HEK293 (cell line): ENCODE data around the gene ARHGAP23.

Source experiments
- CTCF ChIA-PET: fragments of 350-600 bp; formaldehyde crosslinking; extraction: SDS; loops from one replicate; lab custom pipeline; 2021; ENCODE audit warnings: antibody characterized with exemption; lab: Yijun Ruan, JAX
- POLR2A ChIA-PET: fragments of 300-600 bp; formaldehyde crosslinking; extraction: SDS; loops from one replicate; lab custom pipeline; 2020; ENCODE audit warnings: antibody characterized with exemption, inconsistent platforms; lab: Yijun Ruan, JAX
- H3K27ac ChIP-seq: fragments of 200-500 bp; sonication (Bioruptor generic); 2 replicates; pipeline ENCODE4 v1.5.1; 2014; ENCODE audit warnings: low read depth, low read length, control low read depth, inconsistent platforms; ENCODE audit errors: extremely low read depth
- H3K36me3 ChIP-seq, 2 experiments: fragments of 200-500 bp in 1 of 2; sonication (Bioruptor generic) in 1 of 2; 1 replicate in 1 of 2; 2 replicates in 1 of 2; pipeline ENCODE4 v1.5.1; 2014 to 2017; ENCODE audit warnings: inconsistent platforms in 2 of 2, low read length in 2 of 2; ENCODE audit not compliant: control insufficient read depth in 2 of 2, insufficient read depth in 1 of 2
- H3K4me1 ChIP-seq: fragments of 200-500 bp; sonication (Bioruptor generic); 2 replicates; pipeline ENCODE4 v1.5.1; 2014; ENCODE audit warnings: mild to moderate bottlenecking, low read length, inconsistent platforms; ENCODE audit not compliant: control insufficient read depth, insufficient read depth
- H3K4me3 ChIP-seq: 2 replicates; pipeline ENCODE4 v1.5.1; 2011; ENCODE audit warnings: low read depth, mild to moderate bottlenecking, control low read depth, low read length, moderate library complexity
- H3K9me3 ChIP-seq: fragments of 200-500 bp; sonication (Bioruptor generic); 2 replicates; pipeline ENCODE4 v1.5.1; 2014; ENCODE audit warnings: low read depth, low read length, inconsistent platforms; ENCODE audit not compliant: control insufficient read depth, insufficient read depth
- KLF10 ChIP-seq: fragments of 450-650 bp; IDR thresholded peaks from 2 replicates; pipeline ENCODE4 v1.5.1; 2018; ENCODE audit warnings: missing biosample characterization, mild to moderate bottlenecking, missing genetic modification characterization
- PRDM4 ChIP-seq: fragments of 450-650 bp; formaldehyde crosslinking; IDR thresholded peaks from 2 replicates; pipeline ENCODE4 v1.5.1; 2017; ENCODE audit warnings: missing biosample characterization, missing genetic modification characterization
- SP2 ChIP-seq: fragments of 450-650 bp; formaldehyde crosslinking; IDR thresholded peaks from 2 replicates; pipeline ENCODE4 v1.5.1; 2016; ENCODE audit warnings: missing biosample characterization, missing genetic modification characterization
- WT1 ChIP-seq: fragments of 450-650 bp; formaldehyde crosslinking; IDR thresholded peaks from 2 replicates; pipeline ENCODE4 v1.5.1; 2016; ENCODE audit warnings: missing biosample characterization, missing genetic modification characterization
- YY2 ChIP-seq: fragments of 450-650 bp; formaldehyde crosslinking; IDR thresholded peaks from 2 replicates; pipeline ENCODE4 v1.5.1; 2016; ENCODE audit warnings: missing biosample characterization, missing genetic modification characterization
- ZNF114 ChIP-seq: fragments of 450-650 bp; formaldehyde crosslinking; IDR thresholded peaks from 2 replicates; pipeline ENCODE4 v1.5.0; 2017; ENCODE audit warnings: missing biosample characterization, missing genetic modification characterization
- ZNF302 ChIP-seq: fragments of 450-650 bp; formaldehyde crosslinking; IDR thresholded peaks from 2 replicates; pipeline ENCODE4 v1.5.1; 2016; ENCODE audit warnings: missing biosample characterization, missing genetic modification characterization, low read depth
- ZNF324 ChIP-seq: fragments of 450-650 bp; formaldehyde crosslinking; IDR thresholded peaks from 2 replicates; pipeline ENCODE4 v1.5.1; 2016; ENCODE audit warnings: missing biosample characterization, missing genetic modification characterization
- ZNF501 ChIP-seq: fragments of 450-650 bp; formaldehyde crosslinking; IDR thresholded peaks from 2 replicates; pipeline ENCODE4 v1.5.1; 2016; ENCODE audit warnings: missing biosample characterization, missing genetic modification characterization
- ZNF521 ChIP-seq: fragments of 450-650 bp; formaldehyde crosslinking; IDR thresholded peaks from 2 replicates; pipeline ENCODE4 v1.5.1; 2017; ENCODE audit warnings: missing biosample characterization, mild to moderate bottlenecking, missing genetic modification characterization
- ZNF585B ChIP-seq: fragments of 450-650 bp; formaldehyde crosslinking; IDR thresholded peaks from 2 replicates; pipeline ENCODE4 v1.5.1; 2016; ENCODE audit warnings: missing biosample characterization, missing genetic modification characterization
- ZNF600 ChIP-seq: fragments of 450-650 bp; formaldehyde crosslinking; IDR thresholded peaks from 2 replicates; pipeline ENCODE4 v1.5.1; 2016; ENCODE audit warnings: missing biosample characterization, missing genetic modification characterization
- ZNF664 ChIP-seq: fragments of 450-650 bp; formaldehyde crosslinking; IDR thresholded peaks from 2 replicates; pipeline ENCODE4 v1.5.1; 2016; ENCODE audit warnings: missing biosample characterization, missing genetic modification characterization
- ZNF677 ChIP-seq: fragments of 450-650 bp; IDR thresholded peaks from 2 replicates; pipeline ENCODE4 v1.5.0; 2018; ENCODE audit warnings: missing biosample characterization, mild to moderate bottlenecking, missing genetic modification characterization, moderate library complexity
- TF ChIP-seq, protein P1 (sequence below): fragments of 450-650 bp; formaldehyde crosslinking; IDR thresholded peaks from 2 replicates; pipeline ENCODE4 v1.5.1; 2017; ENCODE audit warnings: missing biosample characterization, missing genetic modification characterization
- TF ChIP-seq, protein P2 (sequence below): fragments of 450-650 bp; IDR thresholded peaks from 2 replicates; pipeline ENCODE4 v1.5.1; 2018; ENCODE audit warnings: missing biosample characterization, missing genetic modification characterization
- TF ChIP-seq, protein P3 (sequence below): fragments of 450-650 bp; formaldehyde crosslinking; IDR thresholded peaks from 2 replicates; pipeline ENCODE4 v1.5.1; 2016; ENCODE audit warnings: missing biosample characterization, missing genetic modification characterization
- TF ChIP-seq, protein P4 (sequence below): IDR thresholded peaks from 2 replicates; pipeline ENCODE4 v1.6.1; 2011; ENCODE audit warnings: mild to moderate bottlenecking, low read depth, low read length, borderline replicate concordance

The ARHGAP23 gene

GRCh38 chr17:38543403-38544174 is 115.3 kb downstream of the ARHGAP23 start (continued):
- TF ChIP-seq ZNF324 (tag by site-specific recombination) (no peak), ZNF585B (tag by site-specific recombination) (no peak), YY2 (no peak)
- TF ChIP-seq, protein P1, sequence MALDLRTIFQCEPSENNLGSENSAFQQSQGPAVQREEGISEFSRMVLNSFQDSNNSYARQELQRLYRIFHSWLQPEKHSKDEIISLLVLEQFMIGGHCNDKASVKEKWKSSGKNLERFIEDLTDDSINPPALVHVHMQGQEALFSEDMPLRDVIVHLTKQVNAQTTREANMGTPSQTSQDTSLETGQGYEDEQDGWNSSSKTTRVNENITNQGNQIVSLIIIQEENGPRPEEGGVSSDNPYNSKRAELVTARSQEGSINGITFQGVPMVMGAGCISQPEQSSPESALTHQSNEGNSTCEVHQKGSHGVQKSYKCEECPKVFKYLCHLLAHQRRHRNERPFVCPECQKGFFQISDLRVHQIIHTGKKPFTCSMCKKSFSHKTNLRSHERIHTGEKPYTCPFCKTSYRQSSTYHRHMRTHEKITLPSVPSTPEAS (tag by site-specific recombination): no peak
- TF ChIP-seq, protein P2, sequence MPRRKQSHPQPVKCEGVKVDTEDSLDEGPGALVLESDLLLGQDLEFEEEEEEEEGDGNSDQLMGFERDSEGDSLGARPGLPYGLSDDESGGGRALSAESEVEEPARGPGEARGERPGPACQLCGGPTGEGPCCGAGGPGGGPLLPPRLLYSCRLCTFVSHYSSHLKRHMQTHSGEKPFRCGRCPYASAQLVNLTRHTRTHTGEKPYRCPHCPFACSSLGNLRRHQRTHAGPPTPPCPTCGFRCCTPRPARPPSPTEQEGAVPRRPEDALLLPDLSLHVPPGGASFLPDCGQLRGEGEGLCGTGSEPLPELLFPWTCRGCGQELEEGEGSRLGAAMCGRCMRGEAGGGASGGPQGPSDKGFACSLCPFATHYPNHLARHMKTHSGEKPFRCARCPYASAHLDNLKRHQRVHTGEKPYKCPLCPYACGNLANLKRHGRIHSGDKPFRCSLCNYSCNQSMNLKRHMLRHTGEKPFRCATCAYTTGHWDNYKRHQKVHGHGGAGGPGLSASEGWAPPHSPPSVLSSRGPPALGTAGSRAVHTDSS: no peak
- TF ChIP-seq, all 188 proteins: peak for 4

DNA sequence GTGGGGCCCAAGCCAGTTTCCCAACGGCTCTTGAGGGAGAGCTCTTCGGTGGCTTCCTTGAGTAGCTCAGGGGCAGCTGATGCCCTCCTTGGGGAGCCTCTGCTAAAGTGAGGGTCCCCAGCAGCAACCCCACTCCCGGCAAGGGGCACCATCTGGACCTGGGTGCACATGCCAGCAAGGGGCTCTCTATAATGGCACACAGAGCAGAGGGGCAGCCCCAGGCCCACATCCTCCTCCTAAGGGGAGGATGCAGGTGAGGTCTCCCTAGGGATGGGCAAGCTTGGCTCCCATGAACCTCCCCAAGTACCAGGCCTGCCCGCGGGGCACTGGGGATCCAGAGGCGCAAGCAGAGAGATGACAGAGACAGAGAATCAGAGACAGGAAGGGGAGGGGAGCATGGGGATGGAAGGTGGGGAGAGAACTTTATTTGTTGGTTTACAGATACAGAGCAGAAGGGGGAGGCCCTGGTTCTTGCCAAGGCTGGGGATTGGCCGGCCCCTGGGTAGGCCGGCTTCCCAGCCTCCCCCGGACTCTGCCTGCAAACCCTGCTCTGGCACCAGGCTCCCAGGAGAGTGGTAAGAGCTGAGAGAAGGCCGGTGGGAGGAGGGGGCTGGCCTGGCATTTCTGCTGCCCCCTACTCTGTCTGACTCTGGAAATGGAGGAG is 116.0 kb downstream of the ARHGAP23 start:
- Histone ChIP-seq H3K4me3 (no peak overlapping the region), H3K4me1 (no peaks in the 10 kb centered on the region), H3K36me3 (peaks cover 0 to 6% of the 10 kb centered on the region in 2 experiments; a peak in 2 of 3 replicates), H3K9me3 (no peaks in the 10 kb centered on the region), H3K27ac (no peak overlapping the region)
- CTCF ChIA-PET: interaction anchor here (0.6 to 4.5 kb wide), 6 partner anchors 8 to 119 kb away, joined by 3 to 39 read pairs (median 4); no protein-coding TSS in a partner anchor
- peak; percentile 26; the same call in 1 of the 2 replicates for TF ChIP-seq SP2
- no peak for TF ChIP-seq KLF10 (tag by site-specific recombination)
- POLR2A ChIA-PET: no interaction called here

DNA sequence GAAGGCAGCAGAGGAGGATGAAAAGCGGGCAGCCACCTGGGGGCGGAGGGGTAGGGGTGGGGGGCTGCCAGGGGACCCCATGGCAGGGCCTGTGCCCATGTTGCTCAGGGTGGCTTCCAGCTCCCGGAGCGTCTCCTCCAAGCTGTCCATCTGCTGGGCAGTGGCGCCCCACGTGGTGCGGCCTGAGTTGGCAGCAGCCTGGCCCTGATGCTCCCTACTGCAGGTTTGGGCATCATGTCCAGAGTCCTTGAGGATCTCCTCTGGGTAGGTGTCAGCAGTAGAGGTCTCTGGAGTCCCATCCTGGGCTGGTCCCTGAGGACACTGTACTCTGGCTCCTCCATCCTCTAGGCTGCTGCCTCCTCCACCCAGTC is 116.6 kb downstream of the ARHGAP23 start:
- H3K4me3 ChIP-seq: no peak overlapping the region
- no peaks in the 10 kb centered on the region for H3K4me1 ChIP-seq
- CTCF ChIA-PET: interaction anchor here (0.6 to 4.5 kb wide), 8 partner anchors 8 to 118 kb away, joined by 3 to 39 read pairs (median 4); no protein-coding TSS in a partner anchor
- no peak overlapping the region for H3K27ac ChIP-seq
- H3K36me3 ChIP-seq: peaks cover 0 to 6% of the 10 kb centered on the region in 2 experiments; a peak in 2 of 3 replicates
- TF ChIP-seq ZNF521 (tag by site-specific recombination): no peak
- no peak for TF ChIP-seq ZNF664 (tag by site-specific recombination)
- TF ChIP-seq PRDM4: no peak
- no peak for TF ChIP-seq ZNF600 (tag by site-specific recombination)
- no peak for TF ChIP-seq WT1 (tag by site-specific recombination)
- TF ChIP-seq, protein P3, sequence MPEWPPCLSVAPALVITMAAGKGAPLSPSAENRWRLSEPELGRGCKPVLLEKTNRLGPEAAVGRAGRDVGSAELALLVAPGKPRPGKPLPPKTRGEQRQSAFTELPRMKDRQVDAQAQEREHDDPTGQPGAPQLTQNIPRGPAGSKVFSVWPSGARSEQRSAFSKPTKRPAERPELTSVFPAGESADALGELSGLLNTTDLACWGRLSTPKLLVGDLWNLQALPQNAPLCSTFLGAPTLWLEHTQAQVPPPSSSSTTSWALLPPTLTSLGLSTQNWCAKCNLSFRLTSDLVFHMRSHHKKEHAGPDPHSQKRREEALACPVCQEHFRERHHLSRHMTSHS (tag by site-specific recombination): no peak
- TF ChIP-seq, protein P4, sequence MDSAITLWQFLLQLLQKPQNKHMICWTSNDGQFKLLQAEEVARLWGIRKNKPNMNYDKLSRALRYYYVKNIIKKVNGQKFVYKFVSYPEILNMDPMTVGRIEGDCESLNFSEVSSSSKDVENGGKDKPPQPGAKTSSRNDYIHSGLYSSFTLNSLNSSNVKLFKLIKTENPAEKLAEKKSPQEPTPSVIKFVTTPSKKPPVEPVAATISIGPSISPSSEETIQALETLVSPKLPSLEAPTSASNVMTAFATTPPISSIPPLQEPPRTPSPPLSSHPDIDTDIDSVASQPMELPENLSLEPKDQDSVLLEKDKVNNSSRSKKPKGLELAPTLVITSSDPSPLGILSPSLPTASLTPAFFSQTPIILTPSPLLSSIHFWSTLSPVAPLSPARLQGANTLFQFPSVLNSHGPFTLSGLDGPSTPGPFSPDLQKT: no peak
- TF ChIP-seq ZNF302 (tag by site-specific recombination): no peak
- no peak for TF ChIP-seq ZNF501
- TF ChIP-seq ZNF114: no peak
- TF ChIP-seq ZNF677 (tag by site-specific recombination): no peak
- POLR2A ChIA-PET: no interaction called here
- no peaks in the 10 kb centered on the region for H3K9me3 ChIP-seq
